Activated T-cell treated with anti-CD3 and anti-CD28 coated beads, Interleukin-2, amount 50 U/mL, for 24 hours (primary cell): ENCODE measurements around the gene DCAF7.

Experiments used
- DNase-seq: peaks from one replicate; pipeline ENCODE4 v3.0.0-alpha.2; 2020
- H3K27ac Mint-ChIP-seq: 2 replicates; pipeline ENCODE4 v1.8.0; 2020; ENCODE audit warnings: mild to moderate bottlenecking, mixed read lengths
- H3K27me3 Mint-ChIP-seq: 2 replicates; pipeline ENCODE4 v1.8.0; 2020; ENCODE audit warnings: mixed read lengths
- H3K36me3 Mint-ChIP-seq: 2 replicates; pipeline ENCODE4 v1.8.0; 2020; ENCODE audit warnings: low read depth, mixed read lengths
- H3K4me1 Mint-ChIP-seq: 2 replicates; pipeline ENCODE4 v1.8.0; 2020; ENCODE audit warnings: low read depth, mixed read lengths
- H3K4me3 Mint-ChIP-seq: 2 replicates; pipeline ENCODE4 v1.8.0; 2020; ENCODE audit warnings: mild to moderate bottlenecking, moderate library complexity, mixed read lengths
- H3K9me3 Mint-ChIP-seq: 2 replicates; pipeline ENCODE4 v1.8.0; 2020; ENCODE audit warnings: mixed read lengths

The DCAF7 gene

DNA sequence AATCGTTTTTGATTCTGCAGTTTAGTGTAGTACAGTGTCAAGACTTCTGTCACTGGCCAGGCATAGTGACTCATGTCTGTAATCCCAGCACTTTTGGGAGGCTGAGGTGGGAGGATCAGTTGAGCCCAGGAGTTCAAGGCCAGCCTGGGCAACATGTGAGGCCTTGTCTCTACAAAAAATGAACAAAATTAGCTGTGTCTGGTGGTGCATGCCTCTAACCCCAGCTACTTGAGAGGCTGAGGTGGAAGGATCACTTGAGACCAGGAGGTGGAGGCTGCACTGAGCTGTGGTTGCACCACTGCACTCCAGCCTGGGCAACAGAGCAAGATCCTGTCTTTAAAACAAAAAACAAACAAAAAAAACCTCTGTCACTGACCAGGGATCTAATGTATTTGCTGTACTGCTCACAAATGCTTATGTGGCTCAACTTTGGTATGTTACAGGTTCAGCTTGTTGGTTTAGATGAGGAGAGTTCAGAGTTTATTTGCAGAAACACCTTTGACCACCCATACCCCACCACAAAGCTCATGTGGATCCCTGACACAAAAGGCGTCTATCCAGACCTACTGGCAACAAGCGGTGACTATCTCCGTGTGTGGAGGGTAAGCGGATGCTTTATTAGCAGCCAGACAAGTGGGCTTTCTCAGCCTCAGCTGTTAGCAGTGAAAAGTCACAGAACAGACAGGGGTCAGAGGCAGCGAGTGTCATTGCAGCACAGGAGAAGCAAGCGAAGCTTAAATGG, 27.9 kb downstream of the DCAF7 start:
- no peak overlapping the region for H3K4me3 Mint-ChIP-seq
- DNase-seq, result no peak
- H3K9me3 Mint-ChIP-seq, result no peaks in the 10 kb centered on the region
- no peaks in the 10 kb centered on the region for H3K27me3 Mint-ChIP-seq
- peaks cover 63% of the 10 kb centered on the region for H3K36me3 Mint-ChIP-seq
- peaks cover 9% of the 10 kb centered on the region for H3K4me1 Mint-ChIP-seq
- peak overlapping the region; percentile 68 for H3K27ac Mint-ChIP-seq

DNA sequence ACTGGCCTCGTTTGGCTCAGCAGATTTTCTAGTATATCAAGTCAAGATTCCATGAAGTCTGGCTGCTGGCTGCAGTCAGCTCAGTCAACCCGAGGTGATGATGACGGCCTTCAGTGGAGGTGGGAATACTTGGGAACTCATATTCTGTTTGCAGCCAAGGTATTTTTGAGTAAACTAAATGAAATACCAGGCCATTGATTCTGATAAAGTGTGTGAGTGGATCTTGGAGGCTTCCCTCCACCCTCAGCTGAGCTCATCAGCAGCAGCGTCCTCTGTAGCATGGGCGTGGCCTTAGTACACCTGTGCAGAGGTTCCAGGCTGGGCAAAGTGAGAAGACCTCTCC, 28.5 kb downstream of the DCAF7 start:
- H3K9me3 Mint-ChIP-seq, result no peaks in the 10 kb centered on the region
- no peak overlapping the region for H3K27ac Mint-ChIP-seq
- H3K27me3 Mint-ChIP-seq, result no peaks in the 10 kb centered on the region
- H3K4me3 Mint-ChIP-seq, result no peak overlapping the region
- H3K4me1 Mint-ChIP-seq, result peaks cover 9% of the 10 kb centered on the region
- DNase-seq, result no peak
- peaks cover 66% of the 10 kb centered on the region for H3K36me3 Mint-ChIP-seq

DNA sequence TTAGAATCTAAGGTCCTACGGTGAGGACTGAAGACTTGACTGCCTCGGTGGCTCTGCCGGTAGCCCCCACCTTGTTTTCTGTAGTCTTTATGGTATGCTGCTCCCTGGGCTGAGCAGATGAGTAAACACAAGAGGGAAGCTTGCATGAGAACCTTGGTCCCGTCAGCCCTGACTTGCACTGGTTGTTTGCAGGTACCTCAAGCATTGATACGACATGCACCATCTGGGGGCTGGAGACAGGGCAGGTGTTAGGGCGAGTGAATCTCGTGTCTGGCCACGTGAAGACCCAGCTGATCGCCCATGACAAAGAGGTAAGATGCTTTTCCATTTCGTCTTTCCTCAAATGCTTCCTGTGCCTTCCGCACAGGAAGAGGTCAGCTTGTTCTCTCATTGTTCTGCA, 29.4 kb downstream of the DCAF7 start:
- H3K4me3 Mint-ChIP-seq, result no peak overlapping the region
- no peak for DNase-seq
- peaks cover 8% of the 10 kb centered on the region for H3K4me1 Mint-ChIP-seq
- no peaks in the 10 kb centered on the region for H3K9me3 Mint-ChIP-seq
- no peaks in the 10 kb centered on the region for H3K27me3 Mint-ChIP-seq
- H3K27ac Mint-ChIP-seq, result no peak overlapping the region
- H3K36me3 Mint-ChIP-seq, result peaks cover 70% of the 10 kb centered on the region

DNA sequence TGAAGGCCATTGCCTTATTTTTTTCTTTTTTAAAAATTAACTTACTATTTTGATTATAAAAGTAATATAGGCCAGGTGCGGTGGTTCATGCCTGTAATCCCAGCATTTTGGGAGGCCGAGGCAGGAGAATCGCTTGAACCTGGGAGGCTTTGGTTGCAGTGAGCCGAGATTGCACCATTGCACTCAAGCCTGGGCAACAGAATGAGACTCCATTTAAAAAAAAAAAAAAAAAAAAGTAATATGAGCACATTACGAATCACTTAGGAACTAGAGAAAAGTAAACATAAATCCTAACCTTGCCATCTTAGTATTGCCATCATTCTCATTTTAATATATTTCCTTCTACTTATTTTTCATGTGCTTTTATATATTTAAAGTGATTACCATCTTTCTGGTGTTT, 37.5 kb downstream of the DCAF7 start:
- H3K27ac Mint-ChIP-seq, result no peak overlapping the region

DNA sequence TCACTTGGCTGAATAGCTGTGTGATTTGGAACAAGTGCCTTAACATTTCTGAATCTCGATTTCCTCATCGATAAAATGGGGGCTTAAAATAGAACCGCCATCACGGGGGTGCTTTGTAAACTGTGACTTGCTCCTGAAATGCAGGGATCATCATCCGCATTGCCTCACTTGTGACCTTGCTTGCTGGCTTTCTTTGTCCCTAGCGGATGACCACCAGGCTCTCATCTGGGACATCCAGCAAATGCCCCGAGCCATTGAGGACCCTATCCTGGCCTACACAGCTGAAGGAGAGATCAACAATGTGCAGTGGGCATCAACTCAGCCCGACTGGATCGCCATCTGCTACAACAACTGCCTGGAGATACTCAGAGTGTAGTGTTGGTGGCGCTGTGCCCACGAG, 38.5 kb downstream of the DCAF7 start:
- Mint-ChIP-seq H3K4me3 (no peak overlapping the region), H3K4me1 (peaks cover 18% of the 10 kb centered on the region), H3K27ac (no peak overlapping the region), H3K27me3 (no peaks in the 10 kb centered on the region), H3K9me3 (no peaks in the 10 kb centered on the region), H3K36me3 (peaks cover 89% of the 10 kb centered on the region)
- DNase-seq, result no peak

More for the DNA sequence above, 37.5 kb downstream of the DCAF7 start:
- Mint-ChIP-seq H3K4me3 (no peak overlapping the region), H3K4me1 (peaks cover 15% of the 10 kb centered on the region), H3K27me3 (no peaks in the 10 kb centered on the region), H3K9me3 (no peaks in the 10 kb centered on the region), H3K36me3 (peaks cover 90% of the 10 kb centered on the region)
- no peak for DNase-seq

DNA sequence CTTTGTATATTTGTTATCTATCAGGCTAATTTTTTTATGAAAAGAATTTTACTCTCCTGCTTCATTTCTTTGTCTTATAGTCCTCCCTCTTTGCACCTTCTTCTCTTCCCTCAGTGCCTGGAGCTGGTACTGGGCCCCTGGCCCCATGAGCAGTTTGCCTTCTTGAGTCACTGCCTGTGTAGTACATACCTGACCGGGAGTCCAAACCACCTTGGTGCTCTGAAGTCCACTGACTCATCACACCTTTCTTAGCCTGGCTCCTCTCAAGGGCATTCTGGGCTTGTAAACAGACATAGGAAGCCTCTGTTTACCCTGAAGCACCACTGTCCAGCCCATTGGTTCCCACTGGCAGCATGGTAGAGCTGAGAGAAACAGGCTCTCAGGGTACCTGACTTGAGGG, 39.4 kb downstream of the DCAF7 start:
- DNase-seq, result no peak
- H3K36me3 Mint-ChIP-seq, result peaks cover 84% of the 10 kb centered on the region
- H3K27me3 Mint-ChIP-seq, result no peaks in the 10 kb centered on the region
- no peak overlapping the region for H3K4me3 Mint-ChIP-seq
- no peaks in the 10 kb centered on the region for H3K9me3 Mint-ChIP-seq
- no peak overlapping the region for H3K27ac Mint-ChIP-seq
- peaks cover 15% of the 10 kb centered on the region for H3K4me1 Mint-ChIP-seq

DNA sequence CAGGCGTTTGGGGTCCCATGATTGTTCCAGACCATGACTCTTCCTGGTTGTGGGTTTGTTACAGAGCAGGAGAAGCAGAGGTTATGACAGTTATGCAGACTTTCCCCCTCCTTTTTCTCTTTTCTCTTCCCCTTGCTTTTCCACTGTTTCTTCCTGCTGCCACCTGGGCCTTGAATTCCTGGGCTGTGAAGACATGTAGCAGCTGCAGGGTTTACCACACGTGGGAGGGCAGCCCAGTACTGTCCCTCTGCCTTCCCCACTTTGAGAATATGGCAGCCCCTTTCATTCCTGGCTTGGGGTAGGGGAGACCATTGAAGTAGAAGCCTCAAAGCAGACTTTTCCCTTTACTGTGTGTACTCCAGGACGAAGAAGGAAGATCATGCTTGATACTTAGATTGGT, 42.5 kb downstream of the DCAF7 start:
- H3K4me3 Mint-ChIP-seq, result no peak overlapping the region
- H3K27ac Mint-ChIP-seq, result peak overlapping the region; percentile 20
- H3K9me3 Mint-ChIP-seq, result no peaks in the 10 kb centered on the region
- H3K27me3 Mint-ChIP-seq, result no peaks in the 10 kb centered on the region
- no peak for DNase-seq
- peaks cover 15% of the 10 kb centered on the region for H3K4me1 Mint-ChIP-seq
- peaks cover 71% of the 10 kb centered on the region for H3K36me3 Mint-ChIP-seq

DNA sequence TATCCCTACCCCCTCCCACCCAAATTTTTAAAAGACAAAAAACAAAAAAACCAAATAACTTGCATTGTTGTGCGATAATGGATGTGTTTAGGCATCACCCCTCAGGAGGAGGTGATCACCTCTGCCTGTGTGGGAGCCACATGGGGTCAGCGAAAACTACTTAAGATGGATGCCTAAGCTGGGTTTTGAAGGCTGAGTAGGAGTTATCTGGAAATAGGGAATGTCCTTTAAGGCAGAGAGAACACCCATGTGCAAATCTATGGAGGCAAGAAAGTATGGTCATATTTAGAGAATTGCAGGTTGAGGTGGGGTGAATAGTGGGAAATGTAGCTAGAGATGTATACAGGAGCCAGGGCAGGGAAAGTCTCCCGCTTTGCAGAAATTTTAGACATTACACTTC, 44.9 kb downstream of the DCAF7 start:
- Mint-ChIP-seq H3K27me3 (no peaks in the 10 kb centered on the region), H3K4me3 (no peak overlapping the region), H3K4me1 (peaks cover 30% of the 10 kb centered on the region), H3K9me3 (no peaks in the 10 kb centered on the region), H3K36me3 (peaks cover 49% of the 10 kb centered on the region), H3K27ac (no peak overlapping the region)
- no peak for DNase-seq

DNA sequence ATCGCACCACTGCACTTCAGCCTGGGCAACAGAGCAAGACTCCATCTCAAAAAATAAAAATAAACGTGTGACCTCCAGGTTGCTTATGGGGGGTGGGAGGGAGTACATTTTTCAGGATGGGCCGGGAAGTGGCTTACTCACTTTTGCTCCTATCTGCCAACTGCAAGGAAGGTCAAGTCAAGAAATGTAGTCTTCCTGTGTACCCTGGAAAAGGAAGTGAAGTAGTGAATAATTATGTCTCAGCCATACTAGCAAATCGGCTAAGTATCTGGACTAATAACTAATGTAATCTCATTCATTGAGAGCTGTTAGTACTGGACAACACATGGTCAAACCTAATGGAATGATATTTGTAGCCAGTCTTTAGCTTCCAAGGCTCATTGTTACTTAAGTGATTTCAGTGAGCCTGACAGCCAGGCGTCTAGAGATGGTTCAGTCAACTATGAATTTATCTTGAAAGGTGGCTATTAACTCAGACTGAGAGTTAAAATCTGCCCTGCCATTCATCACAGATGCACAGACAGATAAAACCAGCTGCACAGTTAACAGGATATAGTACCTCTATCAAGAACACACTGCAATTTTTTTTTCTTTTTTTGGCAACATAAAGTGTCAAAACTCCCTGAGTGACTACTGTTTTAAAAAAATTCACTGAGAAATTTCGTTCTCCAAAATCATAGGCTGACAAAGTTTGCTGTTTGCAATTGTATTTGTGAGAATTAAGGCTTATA, 46.7 kb downstream of the DCAF7 start:
- peaks cover 41% of the 10 kb centered on the region for H3K4me1 Mint-ChIP-seq
- H3K36me3 Mint-ChIP-seq, result peaks cover 36% of the 10 kb centered on the region
- no peaks in the 10 kb centered on the region for H3K27me3 Mint-ChIP-seq
- DNase-seq, result no peak
- H3K9me3 Mint-ChIP-seq, result no peaks in the 10 kb centered on the region
- H3K27ac Mint-ChIP-seq, result peak overlapping the region; percentile 58
- no peak overlapping the region for H3K4me3 Mint-ChIP-seq

DNA sequence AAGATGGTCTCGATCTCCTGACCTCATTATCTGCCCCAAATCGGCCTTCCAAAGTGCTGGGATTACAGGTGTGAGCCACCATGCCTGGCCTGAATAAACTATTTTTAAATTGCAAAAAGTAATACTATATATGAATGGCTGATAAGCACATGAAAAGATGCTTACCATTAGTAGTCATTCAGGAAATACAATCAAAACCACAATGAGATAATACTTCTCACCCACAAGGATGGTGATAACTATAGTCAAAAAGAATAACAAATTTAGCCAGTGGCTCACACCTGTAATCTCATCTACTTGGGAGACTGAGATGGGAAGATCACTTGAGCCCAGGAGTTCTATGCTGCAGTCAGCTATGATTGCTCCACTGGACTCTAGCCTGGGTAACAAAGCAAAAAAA, 48.0 kb downstream of the DCAF7 start:
- Mint-ChIP-seq H3K9me3 (no peaks in the 10 kb centered on the region), H3K4me3 (no peak overlapping the region), H3K4me1 (peaks cover 41% of the 10 kb centered on the region), H3K36me3 (peaks cover 31% of the 10 kb centered on the region), H3K27ac (no peak overlapping the region), H3K27me3 (no peaks in the 10 kb centered on the region)
- DNase-seq, result no peak

DNA sequence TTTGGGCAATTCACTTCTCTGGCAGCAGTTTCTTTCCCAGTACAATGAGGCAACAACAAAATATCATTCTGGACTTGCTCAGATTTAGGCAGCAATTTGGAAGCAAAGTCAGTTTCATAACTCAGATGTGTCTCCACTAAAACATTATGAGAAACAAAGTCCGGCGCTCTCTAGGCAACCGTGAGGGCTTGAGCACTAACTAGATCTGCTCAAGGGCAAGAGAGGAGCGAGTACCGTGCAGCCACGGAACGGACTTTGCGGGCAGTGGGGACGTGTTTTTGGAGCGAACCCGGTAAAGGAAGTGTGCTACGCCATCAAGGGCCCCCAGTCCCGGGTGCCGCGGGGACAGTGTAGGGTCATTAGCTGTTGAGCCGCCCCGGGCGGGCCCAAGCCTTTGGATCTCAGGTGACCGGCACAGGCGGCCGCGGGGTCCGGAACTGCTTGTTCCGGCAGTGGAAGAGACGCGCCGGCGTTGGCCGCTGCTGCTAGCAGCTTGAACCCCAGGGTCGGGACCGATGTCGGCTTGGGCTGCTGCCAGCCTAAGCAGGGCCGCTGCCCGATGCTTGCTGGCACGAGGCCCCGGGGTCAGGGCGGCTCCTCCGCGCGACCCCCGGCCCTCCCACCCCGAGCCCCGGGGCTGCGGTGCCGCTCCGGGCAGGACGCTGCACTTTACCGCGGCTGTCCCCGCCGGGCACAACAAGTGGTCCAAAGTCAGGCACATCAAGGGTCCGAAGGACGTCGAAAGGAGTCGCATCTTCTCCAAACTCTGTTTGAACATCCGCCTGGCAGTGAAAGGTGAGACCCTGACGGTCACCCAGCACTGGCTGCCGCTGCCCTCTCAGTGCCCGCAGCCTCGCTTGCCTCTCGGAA, 50.5 kb downstream of the DCAF7 start, which contains the start of gene TACO1:
TSS of gene TACO1 (plus strand) at position 327 of the 870 bp plus-strand sequence. CDS start at position 516, 189 bp downstream.
- peak within 1 kb of the TSS; percentile 95 for H3K4me3 Mint-ChIP-seq
- peaks cover 39% of the 10 kb centered on the region for H3K4me1 Mint-ChIP-seq
- DNase-seq, result peak; percentile 89
- H3K9me3 Mint-ChIP-seq, result no peaks in the 10 kb centered on the region
- H3K27ac Mint-ChIP-seq, result peak within 1 kb of the TSS; percentile 96
- no peaks in the 10 kb centered on the region for H3K27me3 Mint-ChIP-seq
- peaks cover 38% of the 10 kb centered on the region for H3K36me3 Mint-ChIP-seq

DNA sequence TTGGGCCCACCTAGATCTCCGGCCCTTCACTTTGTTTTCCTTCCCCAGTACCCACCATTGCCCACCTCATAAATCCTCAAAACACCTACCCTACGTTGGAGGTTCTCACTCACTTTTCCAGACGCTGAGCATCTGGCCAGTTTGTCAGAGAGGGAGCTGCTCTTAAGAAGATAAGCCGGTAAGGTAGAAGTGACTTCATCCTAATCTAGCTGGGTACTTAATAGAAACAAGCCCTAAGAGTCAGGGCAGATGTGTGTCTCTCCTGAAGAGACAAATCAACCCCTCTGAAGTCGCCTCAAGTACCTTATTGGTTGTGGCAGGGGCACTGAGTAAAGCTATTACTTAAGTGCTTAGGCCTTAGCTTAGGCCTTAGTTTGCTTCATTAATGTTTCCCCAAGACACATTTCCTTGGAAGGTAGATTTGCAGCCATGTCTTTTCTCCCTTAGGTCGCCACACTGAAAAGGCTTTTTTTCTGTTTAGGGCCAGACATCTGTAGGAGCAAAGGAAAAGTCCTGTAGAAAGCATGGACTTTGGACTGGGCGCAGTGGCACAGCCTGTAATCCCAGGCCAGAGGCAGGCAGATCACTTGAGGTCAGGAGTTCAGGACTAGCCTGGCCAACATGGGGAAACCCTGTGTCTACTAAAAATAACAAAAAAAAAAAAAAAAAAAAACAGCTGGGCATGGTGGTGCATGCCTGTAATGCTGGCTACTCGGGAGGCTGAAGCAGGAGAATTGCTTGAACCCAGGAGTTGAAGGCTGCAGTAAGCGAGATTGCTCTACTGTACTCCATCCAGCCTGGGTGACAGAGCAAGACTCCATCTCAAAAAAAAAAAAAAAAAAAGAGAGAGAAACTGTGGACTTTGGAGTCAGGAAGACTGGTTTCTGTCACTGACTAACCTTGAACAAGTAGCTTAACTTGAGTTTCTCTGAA, 51.4 kb downstream of the DCAF7 start:
- Mint-ChIP-seq H3K9me3 (no peaks in the 10 kb centered on the region), H3K27ac (peak overlapping the region; percentile 96), H3K36me3 (peaks cover 46% of the 10 kb centered on the region), H3K4me3 (peak overlapping the region; percentile 95), H3K4me1 (peaks cover 39% of the 10 kb centered on the region), H3K27me3 (no peaks in the 10 kb centered on the region)
- DNase-seq, result no peak

DNA sequence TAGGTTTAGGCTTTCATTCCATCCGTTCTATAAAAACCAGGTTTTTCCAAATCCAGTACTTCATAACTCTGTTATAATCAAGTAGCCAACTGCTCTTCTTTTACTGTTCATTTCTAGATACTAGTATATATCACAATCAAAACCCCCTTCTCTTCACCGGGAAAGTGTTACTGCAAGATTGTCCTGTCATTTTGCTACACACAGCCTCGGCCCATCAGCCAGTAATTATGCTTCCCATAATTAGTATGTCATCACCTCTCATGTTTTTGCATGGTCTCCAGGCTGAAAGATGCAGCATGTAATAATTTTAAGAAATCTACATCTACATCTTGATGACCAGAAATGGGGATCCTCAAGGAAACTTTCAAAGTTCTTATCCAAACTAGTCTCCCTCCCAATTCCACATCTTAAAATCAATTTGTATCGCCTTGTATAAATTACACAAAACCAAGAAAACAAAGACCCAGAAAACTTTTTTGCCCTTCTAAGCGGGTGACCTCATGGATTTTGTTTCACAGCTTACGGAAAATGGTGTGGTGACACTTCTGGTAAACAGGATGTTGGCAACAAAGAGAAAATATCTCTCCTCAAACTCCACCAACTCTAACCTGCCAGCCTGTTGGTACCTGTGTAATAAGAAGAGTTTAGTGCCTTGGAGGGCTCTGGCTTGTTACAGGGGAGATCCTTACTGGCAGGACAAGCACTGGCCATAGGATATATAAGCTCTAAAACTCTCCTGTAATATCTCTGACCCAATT, 59.7 kb downstream of the DCAF7 start:
- DNase-seq, result no peak
- peak overlapping the region; percentile 27 for H3K4me3 Mint-ChIP-seq
- no peaks in the 10 kb centered on the region for H3K27me3 Mint-ChIP-seq
- peaks cover 27% of the 10 kb centered on the region for H3K4me1 Mint-ChIP-seq
- H3K9me3 Mint-ChIP-seq, result no peaks in the 10 kb centered on the region
- peak overlapping the region; percentile 95 for H3K27ac Mint-ChIP-seq
- H3K36me3 Mint-ChIP-seq, result peaks cover 61% of the 10 kb centered on the region
